Subcutaneous adipose tissue (tissue), 4 donors: ENCODE measurements around the gene TBC1D24. TPM values are rescaled to one million over a fixed set of nuclear protein-coding genes. Genes with fewer than 3 reads are reported as not detected.

Experiments used
- total RNA-seq, 4 donors: library from RNA; depleted of rRNA; stranded (reverse); fragments of >200 nt; gene quantifications; one replicate each; pipeline ENCODE4 v1.1.0, GENCODE V29; 2016
- TF ChIP-seq, protein P1 (sequence below): fragments of 450-650 bp; IDR thresholded peaks from one replicate; pipeline ENCODE4 v1.5.1; 2016; ENCODE audit warnings: low read depth, mild to moderate bottlenecking, control low read depth, antibody characterized with exemption, moderate library complexity

TBC1D24 gene
- total RNA-seq, 4 donors from 2014 or later: 7.0 to 30.1 (median 8.1) TPM

GRCh38 chr16:2443555-2443954, 31.4 kb upstream of the TBC1D24 start:
- TF ChIP-seq, protein P1, sequence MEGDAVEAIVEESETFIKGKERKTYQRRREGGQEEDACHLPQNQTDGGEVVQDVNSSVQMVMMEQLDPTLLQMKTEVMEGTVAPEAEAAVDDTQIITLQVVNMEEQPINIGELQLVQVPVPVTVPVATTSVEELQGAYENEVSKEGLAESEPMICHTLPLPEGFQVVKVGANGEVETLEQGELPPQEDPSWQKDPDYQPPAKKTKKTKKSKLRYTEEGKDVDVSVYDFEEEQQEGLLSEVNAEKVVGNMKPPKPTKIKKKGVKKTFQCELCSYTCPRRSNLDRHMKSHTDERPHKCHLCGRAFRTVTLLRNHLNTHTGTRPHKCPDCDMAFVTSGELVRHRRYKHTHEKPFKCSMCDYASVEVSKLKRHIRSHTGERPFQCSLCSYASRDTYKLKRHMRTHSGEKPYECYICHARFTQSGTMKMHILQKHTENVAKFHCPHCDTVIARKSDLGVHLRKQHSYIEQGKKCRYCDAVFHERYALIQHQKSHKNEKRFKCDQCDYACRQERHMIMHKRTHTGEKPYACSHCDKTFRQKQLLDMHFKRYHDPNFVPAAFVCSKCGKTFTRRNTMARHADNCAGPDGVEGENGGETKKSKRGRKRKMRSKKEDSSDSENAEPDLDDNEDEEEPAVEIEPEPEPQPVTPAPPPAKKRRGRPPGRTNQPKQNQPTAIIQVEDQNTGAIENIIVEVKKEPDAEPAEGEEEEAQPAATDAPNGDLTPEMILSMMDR: no peak

GRCh38 chr16:2447920-2448583, 26.9 kb upstream of the TBC1D24 start:
- TF ChIP-seq, protein P1: no peak

GRCh38 chr16:2449118-2449517, 25.8 kb upstream of the TBC1D24 start:
- TF ChIP-seq, protein P1: no peak

DNA sequence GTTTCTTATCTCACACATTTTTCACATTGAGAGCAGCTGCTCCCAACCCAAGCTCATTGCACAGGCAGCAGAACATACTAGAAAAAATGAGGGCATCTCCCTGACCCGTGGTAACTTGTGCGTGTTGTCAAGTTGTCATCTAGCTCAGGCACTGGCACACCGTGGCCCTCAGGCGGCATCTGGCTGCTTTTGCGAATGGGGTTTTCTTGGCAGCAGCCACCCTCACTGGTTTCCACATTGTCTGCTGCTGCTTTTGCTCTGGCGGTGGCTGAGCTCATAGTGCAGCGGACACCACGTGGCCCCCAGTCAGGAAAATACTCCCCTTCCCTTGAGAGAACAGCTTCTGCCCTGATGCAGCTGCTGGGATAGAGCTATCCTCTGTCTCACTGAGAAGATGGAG, 24.4 kb upstream of the TBC1D24 start:
- TF ChIP-seq, protein P1: no peak

DNA sequence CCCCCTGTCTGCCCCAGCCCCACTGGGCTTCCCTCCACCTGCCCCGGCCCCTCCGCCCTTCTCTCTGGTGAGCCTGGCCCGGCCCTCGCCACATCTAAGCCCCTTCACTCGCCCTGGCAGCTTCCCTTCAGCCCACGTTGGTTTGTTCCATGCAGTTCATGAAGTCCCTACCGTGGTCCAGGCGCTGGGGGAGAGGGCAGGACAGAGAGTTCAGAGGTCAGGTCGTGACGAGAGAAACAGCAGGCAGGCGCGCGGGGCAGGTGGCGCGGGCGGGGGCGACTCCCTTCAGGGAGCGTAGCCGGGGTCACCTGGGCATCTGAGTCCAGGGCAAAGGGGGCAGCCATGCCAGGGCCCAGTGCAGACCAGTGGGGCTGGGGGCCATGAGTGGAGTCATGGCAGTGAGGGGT, 23.9 kb upstream of the TBC1D24 start:
- TF ChIP-seq, protein P1: no peak

DNA sequence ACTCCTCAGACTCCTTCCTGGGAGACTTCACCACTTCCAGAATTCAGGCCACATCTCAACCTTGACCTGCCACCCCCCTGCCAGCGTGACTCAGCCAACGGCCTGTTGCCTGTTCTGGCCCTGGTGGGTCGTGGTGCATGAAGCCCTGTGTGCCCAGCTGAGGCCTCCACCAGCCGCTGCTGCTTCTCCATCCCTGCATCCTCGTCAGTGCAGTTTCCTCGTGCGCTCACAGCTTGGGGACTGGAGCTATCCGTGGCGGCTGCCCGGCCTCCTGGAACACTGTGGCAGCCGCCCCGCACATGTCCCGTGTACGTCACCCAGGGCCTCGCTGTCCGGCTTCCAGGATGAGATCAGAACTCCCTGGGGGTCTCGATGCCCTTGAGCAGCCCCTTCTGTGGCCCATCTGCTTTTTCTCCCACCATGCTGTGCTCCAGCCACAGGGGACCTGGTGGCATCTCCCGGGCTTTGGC, 23.0 kb upstream of the TBC1D24 start:
- TF ChIP-seq, protein P1: no peak

- TF ChIP-seq, protein P1: no peak
These were observed 22.3 kb upstream of the TBC1D24 start for GRCh38 chr16:2452650-2453049.
